SU-DHL-6 (cell line): ENCODE measurements around the gene SEZ6.

ENCODE experiments used
- H2AFZ ChIP-seq: fragments of 200-600 bp; sonication (generic); 2 replicates; pipeline ENCODE4 v1.6.1; 2014; ENCODE audit warnings: low read depth, mild to moderate bottlenecking, moderate library complexity, mixed read lengths, antibody characterized with exemption, low read length; ENCODE audit not compliant: severe bottlenecking
- H3F3A ChIP-seq: fragments of 200-600 bp; shearing (Covaris generic); 2 replicates; pipeline ENCODE4 v1.6.0; 2016; ENCODE audit warnings: antibody characterized with exemption, mild to moderate bottlenecking; ENCODE audit not compliant: insufficient read depth
- H3K27ac ChIP-seq: fragments of 200-600 bp; sonication (generic); 2 replicates; pipeline ENCODE4 v1.5.1; 2016; ENCODE audit warnings: low read depth, mild to moderate bottlenecking, low read length, moderate library complexity, mixed read lengths
- H3K27me3 ChIP-seq: fragments of 200-600 bp; sonication (generic), shearing (Covaris generic); 2 replicates; pipeline ENCODE4 v1.6.0; 2014; ENCODE audit warnings: mild to moderate bottlenecking, low read length
- H3K36me3 ChIP-seq: fragments of 200-600 bp; sonication (generic); 2 replicates; pipeline ENCODE4 v1.6.1; 2014; ENCODE audit warnings: mild to moderate bottlenecking, low read length, mixed read lengths
- H3K4me2 ChIP-seq: fragments of 300-600, 200-600 bp; shearing (Covaris generic), sonication (generic); 2 replicates; pipeline ENCODE4 v1.6.0; 2014; ENCODE audit warnings: low read length, low read depth, mild to moderate bottlenecking; ENCODE audit not compliant: poor library complexity, severe bottlenecking
- H3K4me3 ChIP-seq: fragments of 200-600 bp; sonication (generic); 2 replicates; pipeline ENCODE4 v1.5.1; 2014; ENCODE audit warnings: antibody characterized with exemption, low read length, mild to moderate bottlenecking, mixed read lengths; ENCODE audit not compliant: insufficient read depth, poor library complexity, severe bottlenecking
- H3K79me2 ChIP-seq: fragments of 200-600 bp; sonication (generic); 2 replicates; pipeline ENCODE4 v1.6.1; 2014; ENCODE audit warnings: mild to moderate bottlenecking, low read length, moderate library complexity; ENCODE audit not compliant: insufficient read depth
- H3K9ac ChIP-seq: fragments of 200-600 bp; sonication (generic); 2 replicates; pipeline ENCODE4 v1.7.0; 2014; ENCODE audit warnings: mild to moderate bottlenecking, low read length
- H3K9me2 ChIP-seq: fragments of 200-600 bp; sonication (generic); replicated peaks from 2 replicates; pipeline ENCODE4 v1.6.1; 2014; ENCODE audit warnings: low read length; ENCODE audit not compliant: insufficient read depth
- H3K9me3 ChIP-seq: fragments of 200-600 bp; sonication (generic); 2 replicates; pipeline ENCODE4 v1.6.1; 2014; ENCODE audit warnings: low read length, mixed read lengths; ENCODE audit not compliant: insufficient read depth
- H4K20me1 ChIP-seq: fragments of 200-600 bp; sonication (generic); 2 replicates; pipeline ENCODE4 v1.6.1; 2014; ENCODE audit warnings: low read depth, mild to moderate bottlenecking, antibody characterized with exemption, low read length, moderate library complexity, mixed read lengths
- CTCF ChIP-seq: fragments of 200-600 bp; sonication (generic); IDR thresholded peaks from one replicate; pipeline ENCODE4 v1.5.1; 2017; ENCODE audit warnings: antibody characterized with exemption, mild to moderate bottlenecking, low read length, moderate library complexity; ENCODE audit not compliant: insufficient read depth, poor library complexity, severe bottlenecking
- EZH2phosphoT487 ChIP-seq: fragments of 200-600 bp; sonication (generic), shearing (Covaris generic); conservative IDR thresholded peaks from 2 replicates; pipeline ENCODE4 v1.6.1; 2018; ENCODE audit warnings: mild to moderate bottlenecking, antibody characterized with exemption, low read length, moderate library complexity, mixed read lengths

The SEZ6 gene

GRCh38 chr17:28993645-28994426 is 12.0 kb downstream of the SEZ6 start:
- TF ChIP-seq EZH2phosphoT487 (no peak), CTCF (no peak)
- no peaks in the 10 kb centered on the region for H3K9me3 ChIP-seq
- no peaks in the 10 kb centered on the region for H4K20me1 ChIP-seq
- no peaks in the 10 kb centered on the region for H3K36me3 ChIP-seq
- no peaks in the 10 kb centered on the region for H3K27me3 ChIP-seq
- H3K9ac ChIP-seq = no peak overlapping the region
- no peak overlapping the region for H3K4me2 ChIP-seq
- no peaks in the 10 kb centered on the region for H3K79me2 ChIP-seq
- H2AFZ ChIP-seq = no peak overlapping the region
- no peaks in the 10 kb centered on the region for H3K9me2 ChIP-seq
- no peak overlapping the region for H3K27ac ChIP-seq
- H3K4me3 ChIP-seq = no peak overlapping the region
- H3F3A ChIP-seq = no peaks in the 10 kb centered on the region

DNA sequence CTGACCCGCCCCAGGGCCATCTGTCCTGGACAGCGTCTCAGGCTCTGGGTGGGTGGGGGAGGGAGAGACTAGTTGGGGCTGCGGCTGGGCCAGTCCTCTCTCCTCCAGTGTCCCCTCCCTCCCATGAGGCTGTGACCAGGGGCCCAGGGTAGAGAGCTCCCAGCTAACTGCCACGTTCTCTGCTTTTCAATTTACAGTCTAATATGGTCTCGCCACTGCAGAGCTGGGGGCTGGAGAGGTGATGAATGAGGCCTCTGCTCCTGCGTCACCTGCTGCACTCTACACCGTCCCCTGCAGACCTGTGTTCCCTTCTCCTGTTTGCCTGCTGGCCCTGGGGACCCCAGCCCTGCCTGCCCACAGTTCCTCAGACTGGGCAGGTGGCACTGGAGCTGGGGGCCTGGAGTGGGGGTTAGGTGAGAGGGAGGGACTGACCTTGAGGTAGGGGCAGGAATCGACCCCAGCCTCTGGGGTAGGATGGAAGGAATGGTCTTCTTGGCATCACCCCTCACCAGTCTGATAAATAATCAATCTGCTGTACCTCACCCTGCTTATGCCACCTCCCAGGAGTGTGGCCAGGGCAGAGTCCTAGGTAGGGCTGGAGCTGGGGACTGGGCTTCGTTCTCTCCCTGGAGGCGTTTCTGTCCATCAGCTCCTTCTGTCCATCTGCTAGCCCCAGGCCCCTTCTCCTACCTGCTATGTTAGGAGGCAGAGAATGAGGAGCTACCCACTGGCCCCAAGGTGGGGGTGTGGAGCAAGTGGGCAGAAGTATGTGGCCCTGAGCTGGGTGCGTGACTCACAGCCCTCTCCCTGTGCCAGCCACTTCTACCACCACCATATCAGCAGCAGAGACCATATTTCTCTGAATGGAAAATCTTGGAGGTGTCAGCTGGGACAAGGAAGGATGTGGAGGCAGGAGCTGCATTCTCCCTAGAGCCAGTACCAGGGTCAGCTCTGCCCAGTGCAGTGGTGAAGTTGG is 12.9 kb downstream of the SEZ6 start:
- Histone ChIP-seq H2AFZ (no peak overlapping the region), H3K36me3 (no peaks in the 10 kb centered on the region), H3K9me3 (no peaks in the 10 kb centered on the region), H3K9me2 (no peaks in the 10 kb centered on the region), H3K27ac (no peak overlapping the region), H3K4me3 (no peak overlapping the region), H4K20me1 (no peaks in the 10 kb centered on the region), H3K79me2 (no peaks in the 10 kb centered on the region), H3K27me3 (no peaks in the 10 kb centered on the region), H3F3A (no peaks in the 10 kb centered on the region), H3K9ac (no peak overlapping the region), H3K4me2 (no peak overlapping the region)
- no peak for TF ChIP-seq EZH2phosphoT487

- TF ChIP-seq EZH2phosphoT487 (no peak), CTCF (no peak)
- H3K27ac ChIP-seq = no peak overlapping the region
These were observed 13.6 kb downstream of the SEZ6 start for GRCh38 chr17:28992185-28992584.

More at GRCh38 chr17:28992185-28992584, 13.6 kb downstream of the SEZ6 start:
- Histone ChIP-seq H3K4me3 (no peak overlapping the region), H3K4me2 (no peak overlapping the region), H4K20me1 (no peaks in the 10 kb centered on the region), H3K9me2 (no peaks in the 10 kb centered on the region), H3K27me3 (no peaks in the 10 kb centered on the region), H3K36me3 (no peaks in the 10 kb centered on the region), H3F3A (no peaks in the 10 kb centered on the region), H3K9me3 (no peaks in the 10 kb centered on the region), H3K9ac (no peak overlapping the region), H3K79me2 (no peaks in the 10 kb centered on the region), H2AFZ (no peak overlapping the region)
